Kidney (tissue), 14 donors: Measurements from ENCODE around the gene HOXC13. TPM values are rescaled to one million over a fixed set of nuclear protein-coding genes. Genes with fewer than 3 reads are reported as not detected.

Source experiments
- DNase-seq, 5 donors: peaks; one replicate each; pipeline ENCODE4 v3.0.0-alpha.2; 2013 to 2020
- FAIRE-seq: peaks from 2 replicates; lab custom pipeline; 2012; peaks lifted over from hg19 to GRCh38; lab: Jason Lieb, UNC
- H3K27ac ChIP-seq, 2 donors: one replicate each; pipeline ENCODE4 v1.7.0; 2013; ENCODE audit warnings: low read depth in 2 of 2, low read length in 2 of 2, inconsistent platforms in 1 of 2
- H3K27me3 ChIP-seq: one replicate; pipeline ENCODE4 v1.7.1; 2013; ENCODE audit warnings: low read length, inconsistent platforms; ENCODE audit not compliant: control insufficient read depth, insufficient read depth
- H3K36me3 ChIP-seq, 3 donors: one replicate each; pipeline versions ENCODE4 v1.7.0 to v1.7.1; 2013; ENCODE audit warnings: low read length in 3 of 3, control low read depth in 1 of 3, inconsistent platforms in 1 of 3; ENCODE audit not compliant: insufficient read depth in 3 of 3, control insufficient read depth in 2 of 3
- H3K4me1 ChIP-seq, 3 donors: one replicate each; pipeline versions ENCODE4 v1.7.0 to v1.7.1; 2013; ENCODE audit warnings: low read length in 3 of 3, inconsistent platforms in 1 of 3, low read depth in 1 of 3; ENCODE audit not compliant: control insufficient read depth in 2 of 3, insufficient read depth in 2 of 3
- H3K4me3 ChIP-seq, 3 donors: one replicate each; pipeline versions ENCODE4 v1.7.0 to v1.8.1; 2013; ENCODE audit warnings: low read length in 3 of 3, control low read depth in 1 of 3, inconsistent platforms in 1 of 3
- H3K9ac ChIP-seq, 3 donors: one replicate each; pipeline versions ENCODE4 v1.7.0 to v1.7.1; 2013; ENCODE audit warnings: low read length in 3 of 3, control low read depth in 1 of 3, inconsistent platforms in 1 of 3
- H3K9me3 ChIP-seq, 3 donors: one replicate each; pipeline versions ENCODE4 v1.7.0 to v1.7.1; 2013; ENCODE audit warnings: low read length in 3 of 3, control low read depth in 1 of 3, inconsistent platforms in 1 of 3; ENCODE audit not compliant: control insufficient read depth in 2 of 3, insufficient read depth in 1 of 3
- CTCF ChIP-seq: IDR thresholded peaks from 3 replicates; pipeline ENCODE4 v1.5.1; 2012; ENCODE audit warnings: mild to moderate bottlenecking, moderate library complexity, borderline replicate concordance; ENCODE audit not compliant: insufficient read depth; ENCODE audit errors: extremely low read depth
- intact Hi-C: fragments of 100-400 bp; cut with DNase I; formaldehyde crosslinking; loops from one replicate; pipeline ENCODE4 v1.11.1; 2022
- polyA plus RNA-seq: library from polyadenylated mRNA; stranded (reverse); fragments of 350-450 nt; fragmentation: Illumina TruSeq; extraction: RNeasy Lipid Tissue Mini Kit (QIAGEN cat#74804); gene quantifications from one replicate; pipeline ENCODE4 v1.2.3, GENCODE V29; 2014; ENCODE audit warnings: low read depth, low replicate concordance; ENCODE audit not compliant: insufficient read depth
- total RNA-seq: library from RNA; stranded (reverse); fragmentation: NEBNext Ultra II Directional; extraction: Animal tissue kit (Norgen Biotek cat#: 25700); gene quantifications from one replicate; pipeline ENCODE4 v1.2.1, GENCODE V29; 2021
- donor health status: control.
- donor health status: control.
- donor health status: control.
- donor health status: control.
- donor health status: control.
- donor health status: DM: yes; HTN: yes; CAD: no.
- donor health status: Normal renal cell carcinoma (clear cell type).

HOXC13 gene
- total and polyA plus RNA-seq, 2 donors from 2014 or later = not detected

- Histone ChIP-seq H3K4me3 (no peak overlapping the region), H3K27me3 (peaks cover 85% of the 10 kb centered on the region), H3K9me3 (no peaks in the 10 kb centered on the region), H3K4me1 (no peaks in the 10 kb centered on the region), H3K9ac (no peak overlapping the region), H3K36me3 (no peaks in the 10 kb centered on the region), H3K27ac (no peak overlapping the region)
- FAIRE-seq (no peak), DNase-seq (no peak)
- intact Hi-C loops = no loop called here
- TF ChIP-seq CTCF = no peak
Measured at GRCh38 chr12:53955776-53956250, 17.2 kb downstream of the HOXC13 start.

- TF ChIP-seq CTCF = no peak
- no peak for FAIRE-seq
- H3K27me3 ChIP-seq = peaks cover 80% of the 10 kb centered on the region
- no peak overlapping the region for H3K27ac ChIP-seq
- H3K36me3 ChIP-seq = no peaks in the 10 kb centered on the region
- H3K9ac ChIP-seq = no peak overlapping the region
- DNase-seq = no peak
- no peaks in the 10 kb centered on the region for H3K9me3 ChIP-seq
- intact Hi-C loops = no loop called here
- H3K4me1 ChIP-seq = no peaks in the 10 kb centered on the region
- H3K4me3 ChIP-seq = no peak overlapping the region
Measured at GRCh38 chr12:53956251-53956887, 17.7 kb downstream of the HOXC13 start.

GRCh38 chr12:53956914-53957536 lies 18.4 kb downstream of the HOXC13 start:
- Histone ChIP-seq H3K9ac (no peak overlapping the region), H3K9me3 (no peaks in the 10 kb centered on the region), H3K27ac (no peak overlapping the region), H3K27me3 (peaks cover 77% of the 10 kb centered on the region), H3K4me3 (no peak overlapping the region), H3K4me1 (no peaks in the 10 kb centered on the region), H3K36me3 (no peaks in the 10 kb centered on the region)
- DNase-seq (no peak), FAIRE-seq (no peak)
- intact Hi-C loops = no loop called here
- no peak for TF ChIP-seq CTCF
